Uterus (tissue), 4 donors: Measurements from ENCODE around the gene LKAAEAR1. TPM values are rescaled to one million over a fixed set of nuclear protein-coding genes. Genes with fewer than 3 reads are reported as not detected.

Experiments used
- DNase-seq, 2 donors: peaks; one replicate each; pipeline ENCODE4 v3.0.0-alpha.2; 2019 to 2020
- H3K27ac ChIP-seq, 2 donors: fragments of 200-600 bp; sonication (generic); 1 replicate in 1 of 2; 2 replicates in 1 of 2; pipeline ENCODE4 v1.5.1; 2016 to 2018
- H3K27me3 ChIP-seq, 2 donors: fragments of 200-600 bp; sonication (generic); one replicate each; pipeline ENCODE4 v1.5.1; 2018 to 2019; ENCODE audit warnings: control low read depth in 1 of 2
- H3K36me3 ChIP-seq, 2 donors: fragments of 200-600 bp; sonication (generic); one replicate each; pipeline ENCODE4 v1.5.1; 2019; ENCODE audit warnings: control low read depth in 1 of 2
- H3K4me1 ChIP-seq, 2 donors: fragments of 200-600 bp; sonication (generic); one replicate each; pipeline ENCODE4 v1.5.1; 2018 to 2019; ENCODE audit warnings: control low read depth in 1 of 2
- H3K4me3 ChIP-seq, 2 donors: fragments of 200-600 bp; sonication (generic); 1 replicate in 1 of 2; 2 replicates in 1 of 2; pipeline ENCODE4 v1.5.1; 2018 to 2019; ENCODE audit warnings: mild to moderate bottlenecking in 1 of 2
- H3K9me3 ChIP-seq, 2 donors: fragments of 200-600 bp; sonication (generic); one replicate each; pipeline ENCODE4 v1.5.1; 2019; ENCODE audit warnings: control low read depth in 1 of 2
- POLR2A ChIP-seq, 2 donors: fragments of 450-650 bp; IDR thresholded peaks; one replicate each; pipeline ENCODE4 v1.6.1; 2016; ENCODE audit warnings: antibody characterized with exemption in 2 of 2, mild to moderate bottlenecking in 1 of 2, moderate library complexity in 1 of 2
- intact Hi-C: fragments of 100-400 bp; cut with DNase I; formaldehyde crosslinking; loops from one replicate; pipeline ENCODE4 v1.15.1; 2023; ENCODE audit warnings: low total_unique reads
- total RNA-seq, 4 donors: library from RNA; depleted of rRNA in 3 of 4; stranded (reverse); fragments of >200 nt in 3 of 4; gene quantifications; one replicate each; pipeline versions ENCODE4 v1.1.0 to v1.2.4, GENCODE V29; 2014 to 2023
- TF ChIP-seq, protein P1 (sequence below), 4 experiments: fragments of 200-600 bp in 2 of 4; fragments of 450-650 bp in 2 of 4; sonication (generic) in 2 of 4; IDR thresholded peaks; one replicate each; pipeline ENCODE4 v1.5.1; 2016 to 2019; ENCODE audit warnings: antibody characterized with exemption in 4 of 4, mild to moderate bottlenecking in 2 of 4, moderate library complexity in 1 of 4
- donor health status: DM: yes; HTN: yes; CAD: no.

The LKAAEAR1 gene
- total RNA-seq, 4 donors from 2014 or later, result not detected

DNA sequence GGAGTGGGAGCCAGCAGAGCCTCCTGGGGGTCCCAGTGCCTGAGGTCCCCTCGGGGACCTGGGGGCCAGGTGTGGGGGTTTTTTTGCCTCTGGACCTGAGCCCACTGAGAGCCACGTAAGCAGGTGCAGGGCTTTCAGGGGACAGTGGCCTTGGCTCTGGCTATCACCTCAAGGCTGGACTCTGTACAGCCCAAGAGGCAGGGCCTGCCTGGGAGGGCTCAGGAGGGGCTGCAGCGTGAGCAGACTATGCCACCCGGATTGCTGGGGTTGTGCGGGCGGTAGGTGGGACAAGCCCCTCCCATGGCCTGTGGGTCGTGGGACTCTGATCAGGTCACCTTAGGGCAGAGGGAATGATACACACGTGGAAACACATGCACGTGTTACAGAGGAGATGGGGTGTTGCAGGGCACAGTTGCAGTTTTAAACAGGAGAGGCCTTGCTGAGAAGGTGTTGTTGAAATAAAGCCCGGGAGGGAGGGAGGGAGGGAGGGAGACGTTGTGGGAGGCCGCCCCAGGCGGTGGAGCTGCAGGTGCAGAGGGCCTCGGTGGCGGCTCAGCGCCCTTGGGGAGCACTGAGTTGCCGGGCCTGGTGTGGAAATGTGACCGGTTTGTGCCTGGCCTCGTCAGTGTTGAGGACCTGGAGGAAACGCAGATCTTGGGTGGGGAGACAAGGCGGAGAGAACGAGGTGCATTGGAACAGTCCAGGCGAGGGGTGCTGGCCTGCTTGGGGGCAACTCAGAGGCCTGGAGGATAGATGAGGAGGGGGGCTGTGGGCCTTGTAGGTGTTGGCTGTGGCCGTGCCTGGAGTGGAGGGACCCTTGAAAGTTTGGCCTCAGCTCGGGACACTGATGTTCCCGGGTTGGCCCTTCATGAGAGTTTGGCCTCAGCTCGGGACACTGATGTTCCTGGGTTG, 18.9 kb downstream of the LKAAEAR1 start:
- H3K36me3 ChIP-seq, result no peaks in the 10 kb centered on the region
- H3K9me3 ChIP-seq, result no peaks in the 10 kb centered on the region
- no peak for DNase-seq
- H3K27ac ChIP-seq, result no peak overlapping the region
- intact Hi-C loops, result no loop called here
- H3K27me3 ChIP-seq, result no peaks in the 10 kb centered on the region
- H3K4me3 ChIP-seq, result no peak overlapping the region
- H3K4me1 ChIP-seq, result peaks cover 0 to 20% of the 10 kb centered on the region in 2 donors
- TF ChIP-seq, protein P1, sequence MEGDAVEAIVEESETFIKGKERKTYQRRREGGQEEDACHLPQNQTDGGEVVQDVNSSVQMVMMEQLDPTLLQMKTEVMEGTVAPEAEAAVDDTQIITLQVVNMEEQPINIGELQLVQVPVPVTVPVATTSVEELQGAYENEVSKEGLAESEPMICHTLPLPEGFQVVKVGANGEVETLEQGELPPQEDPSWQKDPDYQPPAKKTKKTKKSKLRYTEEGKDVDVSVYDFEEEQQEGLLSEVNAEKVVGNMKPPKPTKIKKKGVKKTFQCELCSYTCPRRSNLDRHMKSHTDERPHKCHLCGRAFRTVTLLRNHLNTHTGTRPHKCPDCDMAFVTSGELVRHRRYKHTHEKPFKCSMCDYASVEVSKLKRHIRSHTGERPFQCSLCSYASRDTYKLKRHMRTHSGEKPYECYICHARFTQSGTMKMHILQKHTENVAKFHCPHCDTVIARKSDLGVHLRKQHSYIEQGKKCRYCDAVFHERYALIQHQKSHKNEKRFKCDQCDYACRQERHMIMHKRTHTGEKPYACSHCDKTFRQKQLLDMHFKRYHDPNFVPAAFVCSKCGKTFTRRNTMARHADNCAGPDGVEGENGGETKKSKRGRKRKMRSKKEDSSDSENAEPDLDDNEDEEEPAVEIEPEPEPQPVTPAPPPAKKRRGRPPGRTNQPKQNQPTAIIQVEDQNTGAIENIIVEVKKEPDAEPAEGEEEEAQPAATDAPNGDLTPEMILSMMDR (IDR thresholded peaks at IDR 0.05), result no peak
- TF ChIP-seq POLR2A (IDR thresholded peaks at IDR 0.05), result no peak

GRCh38 chr20:64064145-64064698, 20.0 kb downstream of the LKAAEAR1 start:
- H3K27ac ChIP-seq, result peak overlapping the region in 1 of 2 donors; percentile 81
- intact Hi-C loops, result no loop called here

GRCh38 chr20:64063389-64064144, 20.6 kb downstream of the LKAAEAR1 start:
- TF ChIP-seq, protein P1 (IDR thresholded peaks at IDR 0.05), result no peak
- no peak for TF ChIP-seq POLR2A (IDR thresholded peaks at IDR 0.05)
- no peaks in the 10 kb centered on the region for H3K36me3 ChIP-seq
- H3K27ac ChIP-seq, result peak overlapping the region; percentile 79 to 81
- no peaks in the 10 kb centered on the region for H3K27me3 ChIP-seq
- intact Hi-C loops, result no loop called here
- peak in 1 of 2 donors; percentile 45 for DNase-seq
- H3K4me3 ChIP-seq, result peak overlapping the region; percentile 78 to 92
- no peaks in the 10 kb centered on the region for H3K9me3 ChIP-seq
- H3K4me1 ChIP-seq, result peaks cover 0 to 20% of the 10 kb centered on the region in 2 donors

More at GRCh38 chr20:64064145-64064698, 20.0 kb downstream of the LKAAEAR1 start:
- Histone ChIP-seq H3K36me3 (no peaks in the 10 kb centered on the region), H3K9me3 (no peaks in the 10 kb centered on the region), H3K4me1 (peaks cover 0 to 20% of the 10 kb centered on the region in 2 donors), H3K27me3 (no peaks in the 10 kb centered on the region), H3K4me3 (peak overlapping the region; percentile 78 to 92)
- no peak for TF ChIP-seq POLR2A (IDR thresholded peaks at IDR 0.05)
- TF ChIP-seq, protein P1 (IDR thresholded peaks at IDR 0.05), result no peak
- no peak for DNase-seq

GRCh38 chr20:64062596-64063388, 21.4 kb downstream of the LKAAEAR1 start, which contains the start of gene TCEA2:
Gene TCEA2 (plus strand): TSS chr20:64063198. CDS start chr20:64063313, 115 bp downstream.
- H3K27me3 ChIP-seq, result no peaks in the 10 kb centered on the region
- H3K9me3 ChIP-seq, result no peaks in the 10 kb centered on the region
- H3K4me1 ChIP-seq, result peaks cover 0 to 20% of the 10 kb centered on the region in 2 donors
- intact Hi-C loops, result no loop called here
- peak within 1 kb of the TSS; percentile 82 to 85 for H3K27ac ChIP-seq
- H3K4me3 ChIP-seq, result peak within 1 kb of the TSS; percentile 78 to 92
- no peaks in the 10 kb centered on the region for H3K36me3 ChIP-seq
- TF ChIP-seq, protein P1 (IDR thresholded peaks at IDR 0.05), result peak in 1 of 4 experiments; percentile 58
- peak; percentile 60 to 78 for TF ChIP-seq POLR2A (IDR thresholded peaks at IDR 0.05)
- DNase-seq, result peak; percentile 97
